Measurements from ENCODE around the gene TLR2.

The TLR2 gene, protein sequence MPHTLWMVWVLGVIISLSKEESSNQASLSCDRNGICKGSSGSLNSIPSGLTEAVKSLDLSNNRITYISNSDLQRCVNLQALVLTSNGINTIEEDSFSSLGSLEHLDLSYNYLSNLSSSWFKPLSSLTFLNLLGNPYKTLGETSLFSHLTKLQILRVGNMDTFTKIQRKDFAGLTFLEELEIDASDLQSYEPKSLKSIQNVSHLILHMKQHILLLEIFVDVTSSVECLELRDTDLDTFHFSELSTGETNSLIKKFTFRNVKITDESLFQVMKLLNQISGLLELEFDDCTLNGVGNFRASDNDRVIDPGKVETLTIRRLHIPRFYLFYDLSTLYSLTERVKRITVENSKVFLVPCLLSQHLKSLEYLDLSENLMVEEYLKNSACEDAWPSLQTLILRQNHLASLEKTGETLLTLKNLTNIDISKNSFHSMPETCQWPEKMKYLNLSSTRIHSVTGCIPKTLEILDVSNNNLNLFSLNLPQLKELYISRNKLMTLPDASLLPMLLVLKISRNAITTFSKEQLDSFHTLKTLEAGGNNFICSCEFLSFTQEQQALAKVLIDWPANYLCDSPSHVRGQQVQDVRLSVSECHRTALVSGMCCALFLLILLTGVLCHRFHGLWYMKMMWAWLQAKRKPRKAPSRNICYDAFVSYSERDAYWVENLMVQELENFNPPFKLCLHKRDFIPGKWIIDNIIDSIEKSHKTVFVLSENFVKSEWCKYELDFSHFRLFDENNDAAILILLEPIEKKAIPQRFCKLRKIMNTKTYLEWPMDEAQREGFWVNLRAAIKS

DNA sequence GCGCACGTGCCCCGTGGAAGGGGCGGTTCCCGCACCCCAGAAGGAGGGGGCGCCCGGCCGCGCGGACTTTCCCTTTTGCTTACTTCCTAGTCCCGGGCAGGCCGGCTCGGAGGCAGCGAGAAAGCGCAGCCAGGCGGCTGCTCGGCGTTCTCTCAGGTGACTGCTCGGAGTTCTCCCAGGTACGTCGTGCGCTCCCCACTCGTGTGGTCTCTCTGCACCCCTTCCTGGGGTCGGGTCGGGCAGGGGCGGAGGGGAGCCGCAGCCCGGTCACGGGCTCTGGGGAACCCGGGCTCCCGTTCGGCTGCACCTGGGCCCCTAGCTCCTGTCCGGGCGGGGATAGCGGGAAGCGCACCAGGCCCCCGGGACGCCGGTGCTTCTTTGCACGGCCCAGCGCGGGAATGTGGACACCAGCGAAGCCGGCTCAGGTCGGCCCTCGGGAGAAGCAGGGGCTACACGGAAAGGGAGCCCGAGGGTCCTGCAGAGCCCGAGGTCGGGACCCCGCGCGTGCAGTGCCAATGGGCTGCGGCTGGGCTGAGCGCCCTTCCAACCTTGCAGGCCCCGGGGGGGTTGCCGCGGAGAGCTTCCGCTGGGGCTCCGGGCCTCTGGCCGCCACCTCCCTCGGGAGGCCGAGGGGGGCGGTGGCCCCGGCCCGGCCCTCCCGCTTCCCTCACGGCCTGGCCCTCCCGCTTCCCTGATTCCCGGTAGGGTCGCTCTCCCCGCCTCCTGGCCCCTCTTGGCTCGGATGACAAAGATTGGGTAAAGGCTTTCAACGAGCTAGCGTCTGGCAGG lies at the start of gene TLR2:
Gene TLR2 (plus strand): TSS at position 99 of the 789 bp plus-strand sequence. CDS start 18,628 bp downstream, outside the sequence.
- DNase-seq, result peak in 15 of 56 donors; percentile 1 to 44 (median 7)

DNA sequence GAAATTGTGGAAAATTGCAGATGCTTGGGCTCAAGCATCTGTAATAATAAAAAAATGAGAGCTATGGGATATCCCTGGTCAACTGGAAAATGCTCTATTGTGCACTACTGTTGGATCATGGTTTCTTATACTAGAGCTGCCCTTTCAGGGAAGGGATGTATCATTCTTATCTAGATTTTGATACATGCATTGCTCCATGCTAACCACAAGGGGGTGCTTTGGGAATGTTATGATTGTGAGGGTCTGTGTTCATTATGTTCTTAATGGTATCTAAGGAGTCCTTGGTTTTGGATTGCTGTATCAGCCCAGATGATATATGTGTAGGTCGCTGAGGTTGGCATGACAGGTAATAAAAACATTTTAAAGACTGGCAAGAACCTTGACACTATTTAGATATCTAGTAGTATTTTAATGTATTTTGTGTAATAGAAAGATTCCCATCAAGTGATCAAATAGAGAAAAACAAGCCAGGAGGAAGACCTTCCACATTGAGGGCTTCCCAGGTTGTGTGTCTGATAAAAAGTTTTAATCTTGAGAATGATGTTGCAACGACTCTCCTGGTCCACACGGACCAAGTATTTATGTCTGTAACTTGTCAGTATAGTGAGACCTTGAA lies 49.2 kb upstream of the TLR2 start:
- no peak for DNase-seq

DNA sequence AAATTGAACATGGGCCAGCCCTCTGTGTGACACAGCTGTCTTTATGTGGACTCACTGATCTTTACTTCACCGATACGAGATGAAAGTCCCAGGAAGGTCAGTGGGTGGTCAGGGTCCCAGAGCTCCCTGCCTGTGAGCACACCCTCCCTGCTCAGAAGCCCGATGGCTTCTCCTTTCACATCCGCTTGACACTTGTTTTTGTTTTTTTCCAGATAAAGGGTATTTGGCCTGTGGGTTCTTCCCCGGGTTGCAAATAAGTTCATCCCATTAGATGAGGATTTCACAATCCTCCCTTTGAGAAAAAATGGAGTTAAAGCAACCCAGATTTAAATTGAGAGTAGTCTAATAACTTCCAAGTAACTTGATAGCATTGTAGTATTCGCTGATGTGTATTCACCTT lies 48.2 kb upstream of the TLR2 start:
- no peak for DNase-seq

DNA sequence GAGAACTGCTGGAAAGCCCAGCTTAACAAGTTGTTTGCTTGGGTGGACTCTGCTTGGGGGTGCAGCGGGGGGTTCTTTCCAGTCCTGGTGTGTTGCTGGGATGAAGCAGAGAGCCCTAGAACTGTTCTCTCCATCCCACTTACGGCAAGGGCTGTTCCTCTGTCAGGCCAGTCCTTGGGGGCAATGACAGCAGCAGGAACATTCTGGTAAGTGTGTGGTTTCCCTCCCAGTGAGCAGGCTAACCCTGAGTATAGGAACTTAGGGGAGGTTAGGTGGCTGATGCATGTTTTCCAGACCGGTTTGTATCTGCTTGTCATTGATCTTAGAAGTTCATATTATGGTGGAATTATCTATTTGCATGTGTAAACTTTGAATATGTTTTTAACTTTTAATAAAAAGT lies 46.9 kb upstream of the TLR2 start:
- no peak for DNase-seq

DNA sequence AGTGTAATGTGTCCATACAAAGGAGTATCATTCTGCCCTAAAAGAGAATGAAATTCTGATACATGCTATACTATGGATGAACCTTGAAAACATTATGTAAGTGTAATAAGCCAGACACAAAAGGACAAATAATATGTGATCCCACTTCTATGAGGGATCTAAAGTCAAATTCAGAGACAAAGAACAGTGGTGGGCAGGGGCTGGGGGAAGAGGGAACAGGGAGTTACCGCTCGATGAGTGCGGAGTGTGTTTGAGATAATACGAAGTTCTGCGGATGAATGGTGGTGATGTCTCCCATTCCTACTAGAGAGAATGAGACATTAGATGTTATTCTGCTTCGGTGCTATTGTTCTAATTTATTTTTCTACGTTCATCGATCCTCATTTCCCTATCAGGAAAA lies 46.1 kb upstream of the TLR2 start:
- no peak for DNase-seq

DNA sequence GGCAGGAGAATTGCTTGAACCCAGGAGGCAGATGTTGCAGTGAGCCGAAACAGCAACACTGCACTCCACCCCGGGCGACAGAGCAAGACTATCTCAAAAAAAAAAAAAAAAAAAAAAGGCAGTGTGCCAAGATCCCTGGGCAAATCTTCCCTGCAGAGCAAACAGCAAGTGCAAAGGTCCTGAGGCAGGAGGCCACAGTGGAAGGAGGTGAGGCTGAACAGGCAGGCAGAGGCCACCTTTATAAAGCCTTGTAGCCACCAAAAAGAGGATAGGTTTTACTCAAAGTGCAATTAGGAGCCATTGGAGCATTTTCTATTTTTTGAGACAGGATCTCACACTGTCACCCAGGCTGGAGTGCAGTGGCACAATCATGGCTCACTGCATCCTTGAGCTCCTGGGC lies 45.1 kb upstream of the TLR2 start:
- DNase-seq, result no peak

DNA sequence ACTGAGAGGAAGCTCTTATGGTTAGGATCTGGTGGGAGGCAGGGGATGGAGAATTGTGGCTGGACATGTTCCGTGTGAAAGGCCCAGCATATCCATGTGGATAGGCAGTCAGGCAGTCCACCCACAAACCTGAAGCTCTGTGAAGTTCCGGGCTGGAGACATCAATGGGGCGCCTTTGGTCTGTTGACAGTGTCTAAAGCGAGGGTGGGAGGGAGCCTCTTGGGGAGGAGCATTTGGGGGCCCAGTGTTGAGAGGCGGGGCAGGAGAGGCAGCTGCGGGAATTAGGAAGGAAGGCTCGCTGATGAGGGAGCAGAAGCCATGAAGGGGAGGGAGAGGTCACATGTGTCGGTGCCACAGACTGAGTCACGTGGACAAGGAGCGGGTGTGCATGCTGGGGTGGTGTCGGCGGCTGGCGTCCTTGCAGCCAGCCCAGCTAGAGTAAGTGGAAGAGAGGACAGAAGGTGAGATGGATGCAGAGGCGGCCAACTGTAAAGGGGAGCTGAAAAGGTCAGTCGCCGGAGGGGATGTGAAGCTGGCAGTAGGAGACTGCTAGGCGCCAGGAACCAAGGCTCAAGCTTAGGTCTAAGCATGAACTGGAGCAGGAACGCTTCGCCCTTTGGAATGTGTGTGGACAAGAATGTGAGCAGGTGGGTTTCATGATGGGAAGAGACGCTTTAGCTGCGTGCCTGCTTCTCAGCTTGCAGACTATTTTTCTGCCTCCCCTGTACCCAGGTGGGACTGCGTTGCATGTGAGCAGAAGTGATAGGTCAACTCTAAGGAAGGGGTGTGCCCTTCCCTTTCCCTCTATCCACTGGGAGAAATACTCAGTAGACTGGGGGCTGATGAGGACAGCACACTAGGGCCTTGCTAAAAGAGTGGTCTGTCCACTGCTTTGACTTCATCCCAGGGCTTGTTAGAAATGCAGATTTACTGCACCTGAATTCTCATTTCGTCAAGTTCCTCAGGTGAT lies 44.0 kb upstream of the TLR2 start:
- peak in 1 of 56 donors; percentile 4 for DNase-seq

DNA sequence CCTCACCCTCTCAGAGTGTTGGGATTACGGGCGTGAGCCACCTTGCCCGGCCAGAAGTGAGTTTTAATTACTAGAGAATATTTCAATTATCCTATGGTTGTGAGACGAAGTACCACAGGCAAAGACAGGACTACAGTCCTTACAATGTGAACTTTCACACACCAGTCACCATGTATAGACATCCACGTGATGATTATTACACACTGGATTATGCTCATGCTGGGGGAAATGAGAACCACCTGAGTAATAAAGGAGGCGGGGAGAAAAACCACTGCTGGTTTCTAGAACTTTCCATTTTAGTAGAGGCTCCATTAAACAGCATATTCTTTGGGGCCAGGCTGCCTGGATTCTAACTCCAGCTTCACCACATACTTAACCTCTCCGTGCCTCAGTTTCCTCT lies 42.5 kb upstream of the TLR2 start:
- no peak for DNase-seq

DNA sequence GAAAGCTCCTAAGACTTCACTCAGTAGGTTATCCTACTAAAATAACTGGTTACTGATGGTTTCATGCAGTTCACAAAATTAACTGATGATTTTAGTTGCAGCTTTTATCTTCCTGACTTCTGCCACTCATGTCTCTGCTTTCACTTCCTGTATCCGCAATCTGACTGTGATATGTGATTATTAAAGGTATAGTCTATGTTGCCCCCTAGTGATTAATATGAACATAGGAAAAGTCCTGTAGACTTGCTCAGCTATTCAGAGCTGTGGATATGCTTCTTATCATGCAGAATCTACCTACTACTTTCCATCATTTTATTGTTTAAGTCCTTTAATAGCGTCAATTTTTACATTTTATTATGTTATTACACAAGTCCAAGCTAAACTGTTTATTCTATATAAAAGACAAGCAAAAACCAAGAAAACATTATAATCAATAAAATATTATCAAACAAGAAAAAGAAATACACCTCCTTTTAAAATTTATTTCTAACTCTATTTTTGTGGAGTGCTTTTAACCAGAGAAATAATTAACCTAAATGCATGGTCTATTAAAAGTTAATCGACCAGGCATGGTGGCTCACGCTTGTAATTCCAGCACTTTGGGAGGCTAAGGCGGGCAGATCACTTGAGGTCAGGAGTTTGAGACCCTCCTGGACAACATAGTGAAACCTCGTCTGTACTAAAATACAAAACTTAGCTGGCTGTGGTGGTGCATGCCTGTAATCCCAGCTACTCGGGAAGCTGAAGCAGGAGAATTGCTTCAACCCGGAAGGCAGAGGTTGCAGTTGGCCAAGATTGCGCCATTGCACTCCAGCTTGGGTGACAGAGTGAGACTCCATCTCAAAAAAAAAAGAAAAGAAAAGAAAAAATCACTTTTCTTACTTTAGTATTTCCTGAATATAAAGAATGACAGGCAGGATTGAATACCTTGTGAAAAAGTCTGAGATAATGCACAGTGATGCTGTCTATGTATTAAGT lies 40.4 kb upstream of the TLR2 start:
- DNase-seq, result no peak

DNA sequence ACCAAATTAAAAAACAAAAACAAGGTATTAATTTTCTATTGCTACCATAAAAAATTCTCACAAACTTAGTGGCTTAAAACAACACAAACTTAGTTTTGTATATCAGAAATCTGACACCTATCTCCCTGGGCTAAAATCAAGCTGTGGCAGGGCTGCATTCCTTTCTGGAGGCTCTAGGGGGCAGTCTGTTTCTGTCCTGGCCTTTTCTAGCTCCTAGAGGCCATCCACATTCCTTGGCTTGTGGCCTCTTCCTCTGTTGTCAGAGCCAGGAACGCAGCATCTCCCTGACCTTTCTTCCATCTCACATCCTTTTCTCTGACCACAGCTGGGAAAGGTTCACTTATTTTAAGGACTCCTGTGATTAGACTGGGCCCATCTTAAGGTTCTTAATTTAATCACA lies 38.9 kb upstream of the TLR2 start:
- DNase-seq, result no peak

DNA sequence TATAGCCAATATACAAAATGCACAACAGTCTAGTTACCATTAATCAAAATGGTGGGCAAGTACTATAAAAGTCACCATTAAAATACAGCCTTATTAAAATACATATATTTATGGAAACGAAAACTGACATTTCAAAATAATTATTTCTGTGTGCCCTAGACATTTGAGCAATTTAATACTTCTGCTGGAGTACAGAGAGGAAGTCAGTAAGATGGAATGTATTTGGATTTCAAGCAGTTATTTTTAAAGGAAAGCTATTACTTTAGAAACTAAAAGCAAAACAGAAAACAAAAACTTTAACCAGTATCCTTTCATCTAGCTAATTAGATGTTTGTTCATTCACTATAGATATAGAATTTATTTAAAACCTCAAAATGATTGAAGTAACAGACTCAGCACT lies 37.8 kb upstream of the TLR2 start:
- no peak for DNase-seq

DNA sequence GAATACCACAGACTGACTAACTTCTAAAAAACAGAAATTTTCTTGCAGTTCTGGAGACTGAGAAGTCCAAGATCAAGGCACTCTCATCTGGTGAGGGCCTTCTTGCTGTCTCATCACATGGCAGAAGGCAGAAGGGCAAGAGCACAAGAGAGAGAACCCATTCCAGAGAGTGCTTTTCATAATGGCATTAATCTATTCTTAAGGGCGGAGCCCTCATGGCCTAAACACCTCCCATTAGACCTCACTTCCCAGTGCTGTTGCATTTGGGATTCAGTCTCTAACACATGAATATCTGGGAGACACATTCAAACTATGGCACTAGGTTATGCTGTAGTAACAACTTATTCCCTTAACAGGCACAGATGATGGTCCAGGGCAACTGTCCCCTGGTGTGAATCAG lies 37.1 kb upstream of the TLR2 start:
- DNase-seq, result no peak

DNA sequence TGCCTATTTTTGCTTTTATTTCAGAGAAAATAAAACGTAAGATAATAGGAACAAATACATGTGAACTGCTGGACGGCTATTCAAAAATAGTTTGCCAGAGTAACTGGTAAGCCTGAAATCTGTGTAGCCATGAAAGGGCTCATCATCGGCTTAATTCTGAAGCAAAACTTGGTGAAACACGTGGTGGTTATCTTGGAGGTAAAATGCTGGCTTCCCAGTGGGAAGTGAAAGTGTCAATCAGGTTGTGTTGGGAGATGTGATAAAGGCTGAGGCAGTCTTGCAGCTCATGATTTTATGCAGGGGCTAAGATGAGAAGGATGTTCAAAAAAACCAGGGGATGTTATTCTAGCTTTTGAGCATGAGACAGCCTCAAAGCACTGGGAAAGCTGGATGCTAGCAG lies 36.1 kb upstream of the TLR2 start:
- no peak for DNase-seq

DNA sequence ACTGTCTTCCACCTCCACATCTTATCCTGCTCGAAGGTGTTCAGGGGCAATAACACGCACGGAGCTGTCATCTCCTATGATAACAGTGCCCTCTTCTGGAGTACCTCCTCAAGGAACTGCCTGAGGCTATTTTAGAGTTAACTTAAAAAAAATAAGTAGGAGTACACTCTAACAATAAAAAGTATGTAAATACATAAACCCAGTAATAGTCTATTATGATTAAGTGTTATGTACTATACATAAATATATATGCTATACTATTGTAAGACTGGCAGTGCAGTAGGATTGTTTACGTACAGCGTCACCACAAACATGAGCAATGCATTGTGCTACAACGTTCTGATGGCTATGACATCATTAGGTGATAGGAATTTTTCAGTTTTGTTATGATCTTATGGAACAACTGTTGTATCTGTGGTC lies 34.5 kb upstream of the TLR2 start:
- no peak for DNase-seq

DNA sequence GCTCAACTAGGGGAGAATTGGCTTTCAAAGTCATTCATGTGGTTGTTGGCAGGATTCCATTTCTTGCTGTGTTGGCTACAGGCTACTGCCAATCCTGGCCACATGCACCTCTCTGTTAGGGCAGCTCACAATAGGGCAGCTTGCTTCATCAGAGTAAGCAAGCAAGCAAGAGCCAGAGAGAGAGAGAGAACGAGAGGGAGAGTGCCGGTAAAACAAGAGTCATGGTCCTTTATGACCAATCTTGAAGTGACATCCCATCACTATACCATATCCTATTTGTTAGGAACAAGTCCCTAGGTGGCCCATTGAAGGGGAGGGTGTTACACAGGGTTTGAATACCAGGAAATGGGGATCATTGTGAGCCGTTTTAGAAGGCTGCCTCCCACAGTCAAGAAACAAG lies 33.0 kb upstream of the TLR2 start:
- peak in 10 of 56 donors; percentile 4 to 25 (median 14) for DNase-seq

DNA sequence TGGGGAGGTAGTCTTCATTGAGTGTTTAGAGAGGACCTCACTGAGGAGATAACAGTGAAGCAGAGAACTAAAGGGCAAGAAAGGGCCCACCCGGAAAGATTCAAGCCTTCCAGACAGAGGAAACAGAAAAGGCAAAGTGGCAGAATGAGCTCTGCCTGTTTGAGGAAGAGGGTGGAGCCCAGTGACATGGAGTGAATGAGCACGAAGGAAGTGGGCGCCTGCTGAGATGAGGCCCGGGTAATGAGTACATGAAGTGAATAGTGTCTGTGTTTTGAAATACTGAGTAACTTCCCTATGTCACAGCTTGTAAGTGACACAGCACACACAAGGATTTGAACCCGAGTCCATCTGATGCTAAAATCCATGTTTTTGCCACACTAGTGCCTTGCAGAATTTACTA lies 32.5 kb upstream of the TLR2 start:
- peak in 13 of 56 donors; percentile 6 to 44 (median 22) for DNase-seq

DNA sequence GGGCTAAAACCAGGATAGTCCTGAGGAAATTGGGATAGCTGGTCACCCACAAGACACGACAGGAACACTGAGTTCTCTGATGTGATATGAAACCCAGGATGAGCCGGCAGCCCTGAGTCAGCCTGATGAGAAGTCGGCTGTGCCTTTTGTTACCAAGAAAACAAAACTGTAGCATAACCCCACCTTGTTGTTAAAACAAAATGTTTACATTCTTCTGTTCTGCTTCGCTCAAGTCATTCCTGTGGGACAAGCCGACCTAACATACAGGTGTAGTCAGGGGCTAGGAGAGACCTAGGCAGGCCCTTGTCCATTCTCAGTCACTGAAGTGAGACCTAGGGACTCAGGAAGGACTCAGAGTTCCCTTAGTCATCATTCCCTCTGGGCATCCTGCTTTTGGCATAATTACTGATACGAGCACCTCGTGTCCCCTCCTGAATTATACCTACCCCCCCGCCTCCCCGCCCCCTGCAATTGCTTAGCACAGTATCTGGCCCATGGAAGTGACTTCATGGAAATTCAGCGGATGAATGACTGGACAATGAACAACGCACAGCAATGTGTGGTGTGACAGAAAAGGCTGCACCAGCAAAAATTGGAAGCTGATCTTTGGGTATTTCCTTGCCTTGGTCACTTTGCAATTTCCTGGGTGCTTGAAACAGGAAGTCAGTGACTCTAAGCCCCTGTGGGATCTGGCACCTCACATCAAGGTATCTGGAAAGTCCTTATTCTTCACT lies 31.9 kb upstream of the TLR2 start:
- DNase-seq, result peak in 1 of 56 donors; percentile 8

DNA sequence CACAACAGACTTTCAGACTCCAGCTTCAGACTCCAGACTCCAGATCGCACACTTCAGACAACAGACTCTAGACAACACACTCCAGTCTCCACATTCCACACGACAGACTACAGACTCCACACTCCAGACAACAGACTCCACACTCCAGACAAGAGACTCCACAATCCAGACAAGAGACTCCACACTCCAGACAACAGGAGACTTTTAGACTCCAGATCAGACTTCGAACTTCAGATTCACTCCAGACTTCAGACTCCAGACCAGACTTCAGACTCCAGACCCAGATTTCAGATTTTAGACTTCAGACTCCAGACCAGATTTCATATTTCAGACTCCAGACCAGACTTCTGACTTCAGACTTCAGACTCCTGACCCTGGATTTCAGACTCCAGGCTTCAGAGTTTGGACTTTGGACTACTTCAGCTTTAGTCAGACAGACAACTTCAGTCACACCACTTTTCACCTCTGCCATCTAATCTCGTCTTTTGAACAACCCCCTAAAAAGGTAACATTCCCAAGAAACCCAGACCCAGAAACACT lies 29.0 kb upstream of the TLR2 start:
- DNase-seq, result no peak
